K562 (cell line): ENCODE results near the gene MYADML2. TPM values are rescaled to one million over a fixed set of nuclear protein-coding genes. Genes with fewer than 3 reads are reported as not detected.

Source experiments
- HNRNPL ChIP-seq: fragments of 200-400 bp; formaldehyde crosslinking; IDR thresholded peaks from 2 replicates; pipeline ENCODE4 v1.6.1; 2017; ENCODE audit warnings: low read depth, mild to moderate bottlenecking, low read length
- ILF3 ChIP-seq: fragments of 450-650 bp; IDR thresholded peaks from 2 replicates; pipeline ENCODE4 v1.6.1; 2018; ENCODE audit warnings: antibody characterized with exemption, mild to moderate bottlenecking, moderate library complexity, borderline replicate concordance
- PCBP1 ChIP-seq: fragments of 200-400 bp; formaldehyde crosslinking; IDR thresholded peaks from 2 replicates; pipeline ENCODE4 v1.6.1; 2018; ENCODE audit warnings: mild to moderate bottlenecking, low read depth, low read length; ENCODE audit not compliant: poor library complexity, severe bottlenecking
- PHF8 ChIP-seq: fragments of 200-600 bp; sonication (generic); IDR thresholded peaks from 2 replicates; pipeline ENCODE4 v1.6.1; 2012; ENCODE audit warnings: mixed run types, mild to moderate bottlenecking, inconsistent platforms, low read length, moderate library complexity, borderline replicate concordance
- POLR2B ChIP-seq: fragments of 450-650 bp; IDR thresholded peaks from 2 replicates; pipeline ENCODE4 v1.6.1; 2018; ENCODE audit warnings: low read depth; ENCODE audit not compliant: partially characterized antibody
- SUPT5H ChIP-seq: fragments of 450-650 bp; IDR thresholded peaks from 2 replicates; pipeline ENCODE4 v1.6.1; 2016
- TOE1 ChIP-seq, 2 experiments: fragments of 450-650 bp in 1 of 2; sonication (generic) in 1 of 2; formaldehyde crosslinking in 1 of 2; IDR thresholded peaks; 2 replicates each; pipeline versions ENCODE4 v1.7.1 to v1.8.0; 2016 to 2022; ENCODE audit warnings: borderline replicate concordance in 2 of 2, mild to moderate bottlenecking in 2 of 2, antibody characterized with exemption in 1 of 2, inconsistent platforms in 1 of 2, low read depth in 1 of 2, missing genetic modification reagents in 1 of 2, moderate library complexity in 1 of 2
- YY1 ChIP-seq, 3 experiments: IDR thresholded peaks; 2 replicates each; pipeline ENCODE4 v1.6.1; 2011; ENCODE audit warnings: low read length in 2 of 3, mild to moderate bottlenecking in 2 of 3, moderate library complexity in 2 of 3, borderline replicate concordance in 1 of 3, control low read depth in 1 of 3, low read depth in 1 of 3; ENCODE audit not compliant: insufficient read depth in 3 of 3, insufficient replicate concordance in 2 of 3, control insufficient read depth in 1 of 3, insufficient read length in 1 of 3; ENCODE audit errors: extremely low read depth in 1 of 3
- ZBED1 ChIP-seq: IDR thresholded peaks from 2 replicates; pipeline ENCODE4 v1.6.1; 2014
- polyA plus RNA-seq, 8 experiments: library from polyadenylated mRNA; depleted of rRNA in 4 of 8; stranded (reverse) in 5 of 8; unstranded in 3 of 8; fragments of >200 nt; fragmentation: Nextera tagmentation in 2 of 8; fragmentation: Illumina TruSeq in 1 of 8; extraction: Ambion mirVana in 2 of 8; extraction: Trizol in 1 of 8; gene quantifications; 2 replicates each; pipeline versions ENCODE4 v1.2.1 to v1.2.3, GENCODE V29; 2011 to 2014; ENCODE audit warnings: inconsistent platforms in 1 of 8, missing spikeins in 1 of 8
- total RNA-seq, 7 experiments: library from RNA; depleted of rRNA in 6 of 7; stranded (reverse); fragments of >200 nt in 6 of 7; fragmentation: Illumina TruSeq in 2 of 7; extraction: Trizol in 2 of 7; gene quantifications; 2 replicates each; pipeline versions ENCODE4 v1.2.1 to v1.2.3, GENCODE V29; 2011 to 2021; ENCODE audit warnings: low replicate concordance in 1 of 7
- TF ChIP-seq, protein P1 (sequence below), 2 experiments: IDR thresholded peaks; 2 replicates each; pipeline ENCODE4 v1.6.1; 2011; ENCODE audit warnings: borderline replicate concordance in 1 of 2, control low read depth in 1 of 2, low read depth in 1 of 2, low read length in 1 of 2, mild to moderate bottlenecking in 1 of 2, mixed read lengths in 1 of 2, moderate library complexity in 1 of 2; ENCODE audit not compliant: insufficient read depth in 1 of 2, insufficient read length in 1 of 2, poor library complexity in 1 of 2, severe bottlenecking in 1 of 2; ENCODE audit errors: extremely low read depth in 1 of 2
- TF ChIP-seq, protein P2 (sequence below): sonication (generic); formaldehyde crosslinking; IDR thresholded peaks from 2 replicates; pipeline ENCODE4 v1.8.0; 2022; ENCODE audit warnings: missing genetic modification reagents, mild to moderate bottlenecking, moderate library complexity, borderline replicate concordance
- TF ChIP-seq, protein P3 (sequence below): sonication (generic); formaldehyde crosslinking; IDR thresholded peaks from 2 replicates; pipeline ENCODE4 v1.8.0; 2022; ENCODE audit warnings: mild to moderate bottlenecking, low read depth, missing genetic modification reagents
- TF ChIP-seq, protein P4 (sequence below): sonication (generic); formaldehyde crosslinking; IDR thresholded peaks from 2 replicates; pipeline ENCODE4 v1.8.0; 2022; ENCODE audit warnings: mild to moderate bottlenecking, missing genetic modification reagents
- TF ChIP-seq, protein P5 (sequence below): fragments of 250-450 bp; sonication (Bioruptor Pico); IDR thresholded peaks from 2 replicates; pipeline ENCODE4 v1.4.0; 2020; ENCODE audit warnings: mild to moderate bottlenecking

Gene MYADML2
- total and polyA plus RNA-seq, 9 of the 15 experiments (the other 6 are each of a cell fraction or from before 2014, with no cell fraction given), result not detected

DNA sequence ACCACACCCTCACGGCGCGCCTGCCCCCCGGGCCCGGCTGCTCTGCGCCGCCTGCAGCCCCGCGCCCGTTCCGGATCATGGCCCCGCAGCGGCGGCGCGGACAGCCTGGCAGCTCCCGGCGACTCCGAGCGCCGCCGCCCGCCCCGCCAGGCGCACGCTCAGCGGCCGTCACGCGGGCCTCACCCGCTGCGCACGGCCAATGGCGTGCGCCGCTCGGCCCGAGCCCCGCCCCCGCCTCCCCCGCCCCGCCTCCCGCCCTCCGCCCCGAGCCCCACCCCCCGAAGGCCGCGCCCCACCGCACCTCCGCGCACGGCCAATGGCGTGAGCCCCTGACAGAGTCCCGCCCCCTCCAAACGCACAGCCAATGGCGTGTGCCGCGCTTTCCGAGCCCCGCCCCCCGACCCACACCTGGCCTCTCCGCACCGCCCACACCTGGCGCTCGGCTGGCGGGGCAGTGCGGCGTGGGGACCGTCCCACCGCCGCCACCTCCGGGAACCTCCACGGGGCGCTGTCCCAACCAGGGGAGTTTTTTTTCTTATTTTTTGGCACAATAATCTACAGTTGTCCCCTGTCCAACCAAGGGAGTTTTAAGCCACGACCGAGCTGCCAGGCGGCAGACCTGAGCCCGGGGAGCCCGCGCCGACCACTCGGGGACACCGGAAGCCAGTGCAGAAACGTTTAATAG lies 35.6 kb downstream of the MYADML2 start, which contains the start of gene PCYT2 (continued):
- peak; percentile 63 for TF ChIP-seq PCBP1
- peak; percentile 41 for TF ChIP-seq POLR2B
- peak; percentile 11; the same call in 1 of the 2 replicates for TF ChIP-seq HNRNPL
- TF ChIP-seq, protein P1, sequence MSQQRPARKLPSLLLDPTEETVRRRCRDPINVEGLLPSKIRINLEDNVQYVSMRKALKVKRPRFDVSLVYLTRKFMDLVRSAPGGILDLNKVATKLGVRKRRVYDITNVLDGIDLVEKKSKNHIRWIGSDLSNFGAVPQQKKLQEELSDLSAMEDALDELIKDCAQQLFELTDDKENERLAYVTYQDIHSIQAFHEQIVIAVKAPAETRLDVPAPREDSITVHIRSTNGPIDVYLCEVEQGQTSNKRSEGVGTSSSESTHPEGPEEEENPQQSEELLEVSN (IDR thresholded peaks at IDR 0.05; ENCODE audit: borderline replicate concordance in 1 of 2, extremely low read depth in 1 of 2, insufficient read depth in 1 of 2, insufficient read length in 1 of 2, low read depth in 1 of 2, low read length in 1 of 2, poor library complexity in 1 of 2, severe bottlenecking in 1 of 2), result peak in 1 of 2 experiments; percentile 51
- TF ChIP-seq, protein P2, sequence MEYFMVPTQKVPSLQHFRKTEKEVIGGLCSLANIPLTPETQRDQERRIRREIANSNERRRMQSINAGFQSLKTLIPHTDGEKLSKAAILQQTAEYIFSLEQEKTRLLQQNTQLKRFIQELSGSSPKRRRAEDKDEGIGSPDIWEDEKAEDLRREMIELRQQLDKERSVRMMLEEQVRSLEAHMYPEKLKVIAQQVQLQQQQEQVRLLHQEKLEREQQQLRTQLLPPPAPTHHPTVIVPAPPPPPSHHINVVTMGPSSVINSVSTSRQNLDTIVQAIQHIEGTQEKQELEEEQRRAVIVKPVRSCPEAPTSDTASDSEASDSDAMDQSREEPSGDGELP (CRISPR knock-in tag), result peak; percentile 69; the same call in 1 of the 2 replicates
- TF ChIP-seq SUPT5H, result peak; percentile 44; the same call in 1 of the 2 replicates
- peak; percentile 44; the same call in 1 of the 2 replicates for TF ChIP-seq PHF8
- no peak for TF ChIP-seq TOE1 (IDR thresholded peaks at IDR 0.05; ENCODE audit: borderline replicate concordance)
- no peak for TF ChIP-seq TOE1 (CRISPR knock-in tag; IDR thresholded peaks at IDR 0.05; ENCODE audit: borderline replicate concordance, low read depth)
- TF ChIP-seq, protein P3, sequence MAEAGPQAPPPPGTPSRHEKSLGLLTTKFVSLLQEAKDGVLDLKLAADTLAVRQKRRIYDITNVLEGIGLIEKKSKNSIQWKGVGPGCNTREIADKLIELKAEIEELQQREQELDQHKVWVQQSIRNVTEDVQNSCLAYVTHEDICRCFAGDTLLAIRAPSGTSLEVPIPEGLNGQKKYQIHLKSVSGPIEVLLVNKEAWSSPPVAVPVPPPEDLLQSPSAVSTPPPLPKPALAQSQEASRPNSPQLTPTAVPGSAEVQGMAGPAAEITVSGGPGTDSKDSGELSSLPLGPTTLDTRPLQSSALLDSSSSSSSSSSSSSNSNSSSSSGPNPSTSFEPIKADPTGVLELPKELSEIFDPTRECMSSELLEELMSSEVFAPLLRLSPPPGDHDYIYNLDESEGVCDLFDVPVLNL (CRISPR knock-in tag), result no peak
- TF ChIP-seq ILF3, result no peak
- TF ChIP-seq, protein P4, sequence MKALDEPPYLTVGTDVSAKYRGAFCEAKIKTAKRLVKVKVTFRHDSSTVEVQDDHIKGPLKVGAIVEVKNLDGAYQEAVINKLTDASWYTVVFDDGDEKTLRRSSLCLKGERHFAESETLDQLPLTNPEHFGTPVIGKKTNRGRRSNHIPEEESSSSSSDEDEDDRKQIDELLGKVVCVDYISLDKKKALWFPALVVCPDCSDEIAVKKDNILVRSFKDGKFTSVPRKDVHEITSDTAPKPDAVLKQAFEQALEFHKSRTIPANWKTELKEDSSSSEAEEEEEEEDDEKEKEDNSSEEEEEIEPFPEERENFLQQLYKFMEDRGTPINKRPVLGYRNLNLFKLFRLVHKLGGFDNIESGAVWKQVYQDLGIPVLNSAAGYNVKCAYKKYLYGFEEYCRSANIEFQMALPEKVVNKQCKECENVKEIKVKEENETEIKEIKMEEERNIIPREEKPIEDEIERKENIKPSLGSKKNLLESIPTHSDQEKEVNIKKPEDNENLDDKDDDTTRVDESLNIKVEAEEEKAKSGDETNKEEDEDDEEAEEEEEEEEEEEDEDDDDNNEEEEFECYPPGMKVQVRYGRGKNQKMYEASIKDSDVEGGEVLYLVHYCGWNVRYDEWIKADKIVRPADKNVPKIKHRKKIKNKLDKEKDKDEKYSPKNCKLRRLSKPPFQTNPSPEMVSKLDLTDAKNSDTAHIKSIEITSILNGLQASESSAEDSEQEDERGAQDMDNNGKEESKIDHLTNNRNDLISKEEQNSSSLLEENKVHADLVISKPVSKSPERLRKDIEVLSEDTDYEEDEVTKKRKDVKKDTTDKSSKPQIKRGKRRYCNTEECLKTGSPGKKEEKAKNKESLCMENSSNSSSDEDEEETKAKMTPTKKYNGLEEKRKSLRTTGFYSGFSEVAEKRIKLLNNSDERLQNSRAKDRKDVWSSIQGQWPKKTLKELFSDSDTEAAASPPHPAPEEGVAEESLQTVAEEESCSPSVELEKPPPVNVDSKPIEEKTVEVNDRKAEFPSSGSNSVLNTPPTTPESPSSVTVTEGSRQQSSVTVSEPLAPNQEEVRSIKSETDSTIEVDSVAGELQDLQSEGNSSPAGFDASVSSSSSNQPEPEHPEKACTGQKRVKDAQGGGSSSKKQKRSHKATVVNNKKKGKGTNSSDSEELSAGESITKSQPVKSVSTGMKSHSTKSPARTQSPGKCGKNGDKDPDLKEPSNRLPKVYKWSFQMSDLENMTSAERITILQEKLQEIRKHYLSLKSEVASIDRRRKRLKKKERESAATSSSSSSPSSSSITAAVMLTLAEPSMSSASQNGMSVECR (CRISPR knock-in tag), result 0 out of 2 replicates have a peak, but pooled peaks have one; percentile 35
- peak in 2 of 3 experiments; percentile 11 to 50 for TF ChIP-seq YY1 (IDR thresholded peaks at IDR 0.05; ENCODE audit: borderline replicate concordance in 1 of 3, control insufficient read depth in 1 of 3, extremely low read depth in 1 of 3, insufficient read depth in 3 of 3, insufficient read length in 1 of 3, insufficient replicate concordance in 2 of 3, low read depth in 1 of 3, low read length in 2 of 3)
- peak; percentile 51; the same call in 1 of the 2 replicates for TF ChIP-seq ZBED1
- TF ChIP-seq, protein P5, sequence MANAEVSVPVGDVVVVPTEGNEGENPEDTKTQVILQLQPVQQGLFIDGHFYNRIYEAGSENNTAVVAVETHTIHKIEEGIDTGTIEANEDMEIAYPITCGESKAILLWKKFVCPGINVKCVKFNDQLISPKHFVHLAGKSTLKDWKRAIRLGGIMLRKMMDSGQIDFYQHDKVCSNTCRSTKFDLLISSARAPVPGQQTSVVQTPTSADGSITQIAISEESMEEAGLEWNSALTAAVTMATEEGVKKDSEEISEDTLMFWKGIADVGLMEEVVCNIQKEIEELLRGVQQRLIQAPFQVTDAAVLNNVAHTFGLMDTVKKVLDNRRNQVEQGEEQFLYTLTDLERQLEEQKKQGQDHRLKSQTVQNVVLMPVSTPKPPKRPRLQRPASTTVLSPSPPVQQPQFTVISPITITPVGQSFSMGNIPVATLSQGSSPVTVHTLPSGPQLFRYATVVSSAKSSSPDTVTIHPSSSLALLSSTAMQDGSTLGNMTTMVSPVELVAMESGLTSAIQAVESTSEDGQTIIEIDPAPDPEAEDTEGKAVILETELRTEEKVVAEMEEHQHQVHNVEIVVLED, result peak; percentile 73
